GM19438 (cell line): ENCODE measurements around the gene TSPAN4.

ENCODE experiments used
- ATAC-seq: cut with Tn5 transposase; IDR thresholded peaks from one replicate; pipeline ENCODE4 v1.9.1; 2021; ENCODE audit warnings: low read depth; ENCODE audit not compliant: unreplicated experiment

TSPAN4 gene

DNA sequence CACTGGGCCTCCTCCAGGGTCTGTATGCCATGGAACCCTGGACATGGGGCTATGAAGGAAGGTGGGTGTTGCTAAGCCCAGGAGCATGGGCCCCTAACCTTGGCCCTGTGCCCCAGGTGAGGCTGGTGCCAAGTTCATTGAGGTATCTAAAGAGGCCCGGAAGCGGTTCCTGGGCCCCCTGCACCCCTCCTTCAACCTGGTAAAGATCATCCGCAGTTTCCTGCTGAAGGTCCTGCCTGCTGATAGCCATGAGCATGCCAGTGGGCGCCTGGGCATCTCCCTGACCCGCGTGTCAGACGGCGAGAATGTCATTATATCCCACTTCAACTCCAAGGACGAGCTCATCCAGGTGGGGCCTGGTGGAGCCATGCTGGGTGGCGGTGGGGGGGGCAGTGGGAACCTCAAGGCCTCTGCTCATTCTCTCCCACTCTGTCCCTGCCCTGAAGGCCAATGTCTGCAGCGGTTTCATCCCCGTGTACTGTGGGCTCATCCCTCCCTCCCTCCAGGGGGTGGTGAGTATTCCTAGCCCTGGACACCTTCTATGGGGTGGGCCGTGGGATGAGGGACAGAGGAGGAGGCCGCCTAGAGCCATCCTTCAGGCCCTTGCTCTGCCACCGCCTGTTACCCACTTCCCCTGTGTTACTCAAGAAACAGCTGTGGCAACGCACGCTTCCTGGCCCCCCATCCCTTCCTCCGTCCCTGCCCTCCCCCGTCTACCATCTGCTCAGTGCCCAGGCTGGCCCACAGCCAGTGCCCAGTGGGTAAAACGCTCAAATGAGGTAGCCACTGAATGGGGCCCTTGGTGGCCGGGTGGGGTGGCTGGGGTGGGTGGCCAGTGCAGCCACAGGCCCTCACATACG lies 20.9 kb upstream of the TSPAN4 start:
- ATAC-seq = no peak

DNA sequence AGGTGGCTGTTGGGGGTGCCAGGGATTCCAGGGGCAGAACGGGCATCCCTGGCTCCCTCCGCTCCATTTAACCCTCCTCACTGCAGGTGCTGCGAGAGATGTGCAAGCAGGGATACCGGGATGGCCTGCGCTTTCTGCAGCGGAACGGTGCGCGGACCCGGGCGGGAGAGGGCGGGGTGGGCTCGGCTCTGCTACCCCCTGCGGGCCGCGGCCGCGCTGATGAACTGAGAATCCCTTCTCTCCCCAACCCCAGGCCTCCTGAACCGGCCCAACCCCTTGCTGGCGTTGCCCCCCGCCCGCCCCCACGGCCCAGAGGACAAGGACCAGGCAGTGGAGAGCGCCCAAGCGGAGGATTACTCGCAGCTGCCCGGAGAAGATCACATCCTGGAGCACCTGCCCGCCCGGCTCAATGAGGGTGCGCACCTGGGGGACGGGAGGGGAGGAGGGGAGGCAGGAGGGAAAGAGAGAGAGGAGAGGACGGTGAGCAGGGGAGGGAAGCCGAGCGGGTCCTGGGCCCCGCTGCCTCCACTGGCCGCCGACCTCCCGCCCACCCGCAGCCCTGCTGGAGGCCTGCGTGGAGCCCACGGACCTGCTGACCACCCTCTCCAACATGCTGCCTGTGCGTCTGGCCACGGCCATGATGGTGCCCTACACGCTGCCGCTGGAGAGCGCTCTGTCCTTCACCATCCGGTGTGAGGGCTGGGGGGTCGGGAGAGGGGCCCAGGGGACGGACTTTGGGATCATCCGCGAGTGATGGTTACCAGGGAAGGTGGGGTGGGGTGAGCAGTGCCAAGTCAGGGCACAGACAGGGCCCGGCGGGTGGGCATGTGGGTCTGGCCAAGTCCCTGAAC lies 19.0 kb upstream of the TSPAN4 start:
- no peak for ATAC-seq

DNA sequence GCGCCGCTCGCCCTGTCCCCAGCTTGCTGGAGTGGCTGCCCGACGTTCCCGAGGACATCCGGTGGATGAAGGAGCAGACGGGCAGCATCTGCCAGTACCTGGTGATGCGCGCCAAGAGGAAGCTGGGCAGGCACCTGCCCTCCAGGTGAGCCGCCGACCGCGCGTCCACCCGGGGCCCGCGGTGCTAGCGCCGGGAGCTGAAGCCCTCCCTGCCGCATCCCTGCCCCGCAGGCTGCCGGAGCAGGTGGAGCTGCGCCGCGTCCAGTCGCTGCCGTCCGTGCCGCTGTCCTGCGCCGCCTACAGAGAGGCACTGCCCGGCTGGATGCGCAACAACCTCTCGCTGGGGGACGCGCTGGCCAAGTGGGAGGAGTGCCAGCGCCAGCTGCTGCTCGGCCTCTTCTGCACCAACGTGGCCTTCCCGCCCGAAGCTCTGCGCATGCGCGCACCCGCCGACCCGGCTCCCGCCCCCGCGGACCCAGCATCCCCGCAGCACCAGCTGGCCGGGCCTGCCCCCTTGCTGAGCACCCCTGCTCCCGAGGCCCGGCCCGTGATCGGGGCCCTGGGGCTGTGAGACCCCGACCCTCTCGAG lies 18.3 kb upstream of the TSPAN4 start:
- no peak for ATAC-seq

DNA sequence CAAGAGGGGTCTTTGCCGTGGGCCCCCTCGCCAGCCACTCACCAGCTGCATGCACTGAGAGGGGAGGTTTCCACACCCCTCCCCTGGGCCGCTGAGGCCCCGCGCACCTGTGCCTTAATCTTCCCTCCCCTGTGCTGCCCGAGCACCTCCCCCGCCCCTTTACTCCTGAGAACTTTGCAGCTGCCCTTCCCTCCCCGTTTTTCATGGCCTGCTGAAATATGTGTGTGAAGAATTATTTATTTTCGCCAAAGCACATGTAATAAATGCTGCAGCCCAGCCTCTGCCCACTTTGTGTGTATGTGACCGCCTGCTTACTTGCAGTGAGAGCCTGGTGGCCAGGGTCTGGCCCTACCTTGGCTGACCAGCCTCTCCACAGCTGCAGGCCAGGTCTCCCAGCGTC lies 17.7 kb upstream of the TSPAN4 start:
- ATAC-seq = no peak

DNA sequence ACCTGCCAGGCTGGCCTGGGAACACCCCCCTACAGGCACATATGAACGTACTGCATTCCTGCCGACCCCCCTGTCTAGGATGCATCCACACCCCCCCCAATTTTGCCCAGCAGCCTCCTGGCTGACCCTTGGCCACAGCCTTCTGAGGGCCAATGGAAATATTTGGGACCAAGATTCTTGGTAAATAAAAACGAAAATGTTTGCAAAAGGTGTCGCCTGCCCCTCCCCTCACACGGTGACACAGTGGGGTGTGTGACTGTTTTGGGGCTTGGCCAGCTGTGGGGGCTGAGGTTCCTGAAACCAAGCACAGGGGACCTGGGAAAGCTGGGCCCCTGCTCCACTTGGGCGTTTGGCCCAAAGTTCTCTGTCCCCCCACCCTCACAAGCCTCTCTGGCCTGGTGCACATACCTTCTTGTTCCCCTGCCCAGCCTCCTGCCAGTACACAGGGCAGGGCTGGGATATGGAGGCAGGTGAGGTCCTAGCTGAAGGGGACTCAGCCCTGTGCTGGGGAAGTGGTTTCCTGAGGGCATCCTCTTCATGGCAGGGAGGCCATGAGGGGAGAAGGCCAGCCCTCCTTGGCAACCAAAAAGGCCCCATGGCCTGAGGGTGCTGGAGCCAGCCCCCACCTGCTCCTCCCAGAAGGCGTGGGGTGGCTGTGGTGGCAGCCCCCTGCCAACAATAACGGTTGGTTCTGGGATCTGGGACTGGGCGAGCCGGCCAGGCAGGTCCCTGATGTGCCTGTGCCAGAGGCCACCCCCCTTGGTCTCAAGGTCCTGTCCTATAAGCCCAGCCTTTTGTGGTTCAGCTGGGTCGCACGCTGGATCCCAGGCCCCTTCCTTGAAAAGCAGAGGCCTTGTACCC lies 17.1 kb upstream of the TSPAN4 start:
- ATAC-seq = no peak

DNA sequence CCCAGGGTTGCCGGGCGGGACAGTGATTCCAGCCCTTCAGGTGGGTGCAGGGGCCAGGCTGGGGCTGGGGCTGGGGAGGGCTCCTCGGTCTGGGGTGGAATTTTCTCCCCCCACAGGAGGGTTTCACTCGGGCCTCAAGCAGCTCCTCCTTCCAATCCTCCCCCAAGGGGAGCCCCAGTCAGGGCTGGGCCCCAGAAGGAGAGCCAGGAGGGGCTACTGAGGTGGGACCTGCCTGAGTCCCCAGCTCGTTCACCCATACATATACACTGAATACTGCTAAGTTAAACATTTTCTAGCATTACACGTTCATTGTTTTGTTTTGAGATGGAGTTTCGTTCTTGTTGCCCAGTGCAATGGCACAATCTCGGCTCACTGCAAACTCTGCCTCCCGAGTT lies 16.4 kb upstream of the TSPAN4 start:
- no peak for ATAC-seq

DNA sequence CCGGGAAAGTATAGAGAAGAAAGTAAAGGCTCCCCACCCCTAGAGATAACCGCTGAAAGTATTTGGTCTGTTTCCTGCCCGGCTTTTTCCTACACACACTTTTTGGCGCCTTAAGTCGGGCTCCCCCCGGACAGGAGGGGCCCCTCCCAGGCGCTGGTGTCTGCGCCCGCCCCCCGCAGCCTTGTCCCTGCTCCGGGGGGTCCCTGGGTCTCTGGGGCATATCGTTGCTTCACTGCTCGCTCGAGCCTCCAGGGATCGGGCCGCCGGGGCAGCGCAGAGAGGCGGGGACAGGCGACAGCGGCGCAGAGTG lies 15.9 kb upstream of the TSPAN4 start:
- ATAC-seq = peak; percentile 1

DNA sequence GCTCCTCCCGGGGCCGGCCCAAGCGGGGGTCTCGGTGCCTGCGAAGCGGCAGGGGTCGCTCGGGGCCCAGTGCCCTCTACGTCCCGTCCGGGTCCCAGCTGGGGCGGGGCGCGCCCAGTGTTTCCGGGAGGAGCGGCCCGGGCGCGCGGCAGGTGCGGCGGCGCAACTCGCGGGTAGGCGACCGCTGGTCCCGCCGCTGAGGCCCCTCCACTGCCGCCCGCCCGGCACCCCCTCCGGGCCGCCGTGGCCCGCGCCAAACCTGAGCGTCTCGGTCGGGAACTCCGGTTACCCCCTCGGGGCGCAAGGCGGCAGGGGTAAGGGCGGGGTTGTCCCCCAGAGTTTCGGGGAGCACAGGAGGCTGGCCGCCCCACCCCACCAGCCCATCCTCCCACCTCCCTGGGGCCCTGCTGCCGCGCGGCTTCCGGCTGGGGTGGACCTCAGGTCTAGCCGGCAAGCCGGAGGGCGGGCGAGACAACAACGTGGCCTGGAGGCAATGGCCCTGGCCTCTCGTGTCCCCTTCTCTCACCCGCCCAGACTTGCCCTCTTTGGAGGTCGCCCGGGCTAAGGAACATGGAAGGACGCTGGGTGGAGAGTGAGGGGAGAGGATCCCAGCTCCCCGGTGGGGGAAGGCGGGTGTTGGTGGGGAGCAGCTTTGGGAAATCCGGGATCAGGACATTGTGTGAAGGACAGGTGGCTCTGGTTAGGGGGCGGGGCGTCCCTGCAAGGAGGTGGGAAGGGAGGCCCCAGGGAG lies 15.3 kb upstream of the TSPAN4 start:
- peak; percentile 43 for ATAC-seq

DNA sequence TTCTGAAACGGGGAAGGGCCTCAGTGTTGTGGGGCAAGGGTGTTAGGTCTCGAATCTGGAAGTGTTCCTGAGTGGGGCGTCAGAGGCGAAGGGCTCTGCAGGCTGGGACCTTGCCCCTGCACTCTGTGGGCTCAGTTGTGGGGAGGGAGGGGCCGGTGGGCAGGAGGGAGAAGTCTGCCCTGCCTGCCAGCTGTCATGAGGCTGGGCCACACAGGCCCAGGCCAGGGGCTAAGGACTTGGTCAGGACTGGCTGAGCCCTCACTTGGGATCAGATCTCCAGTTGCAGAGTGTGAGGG lies 14.8 kb upstream of the TSPAN4 start, which contains the start of gene CRACR2B:
Gene CRACR2B (plus strand): TSS at position 23 of the 296 bp plus-strand sequence. CDS start 689 bp downstream, outside the sequence.
- ATAC-seq = no peak

DNA sequence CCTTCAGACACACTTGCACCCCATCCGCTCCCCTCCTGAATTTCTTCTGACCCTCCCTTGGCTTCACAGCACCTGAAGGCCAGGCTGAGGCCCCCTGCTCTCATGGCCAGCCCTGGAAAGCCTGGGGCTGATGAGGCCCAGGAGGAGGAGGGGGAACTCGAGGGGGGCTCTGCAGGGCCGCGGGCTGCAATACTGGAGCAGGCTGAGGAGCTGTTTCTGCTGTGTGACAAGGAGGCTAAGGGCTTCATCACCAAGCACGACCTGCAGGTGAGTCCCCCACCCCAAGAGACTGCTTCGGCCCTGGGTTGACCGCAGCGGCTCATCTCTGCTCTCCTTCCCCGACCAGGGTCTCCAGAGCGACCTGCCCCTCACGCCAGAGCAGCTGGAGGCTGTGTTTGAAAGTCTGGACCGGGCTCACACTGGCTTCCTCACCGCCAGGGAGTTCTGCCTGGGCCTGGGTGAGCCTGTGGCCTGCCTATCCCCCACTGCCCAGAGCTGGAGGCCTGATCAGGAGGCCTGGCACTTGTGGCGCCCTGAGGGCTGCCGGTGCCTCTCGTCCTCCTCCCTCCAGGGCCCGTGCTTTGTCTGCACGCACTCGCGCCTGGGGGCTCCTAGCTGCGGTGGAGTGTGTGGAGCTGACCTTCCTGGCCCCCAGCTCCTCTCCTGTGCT lies 14.0 kb upstream of the TSPAN4 start:
- ATAC-seq = no peak

DNA sequence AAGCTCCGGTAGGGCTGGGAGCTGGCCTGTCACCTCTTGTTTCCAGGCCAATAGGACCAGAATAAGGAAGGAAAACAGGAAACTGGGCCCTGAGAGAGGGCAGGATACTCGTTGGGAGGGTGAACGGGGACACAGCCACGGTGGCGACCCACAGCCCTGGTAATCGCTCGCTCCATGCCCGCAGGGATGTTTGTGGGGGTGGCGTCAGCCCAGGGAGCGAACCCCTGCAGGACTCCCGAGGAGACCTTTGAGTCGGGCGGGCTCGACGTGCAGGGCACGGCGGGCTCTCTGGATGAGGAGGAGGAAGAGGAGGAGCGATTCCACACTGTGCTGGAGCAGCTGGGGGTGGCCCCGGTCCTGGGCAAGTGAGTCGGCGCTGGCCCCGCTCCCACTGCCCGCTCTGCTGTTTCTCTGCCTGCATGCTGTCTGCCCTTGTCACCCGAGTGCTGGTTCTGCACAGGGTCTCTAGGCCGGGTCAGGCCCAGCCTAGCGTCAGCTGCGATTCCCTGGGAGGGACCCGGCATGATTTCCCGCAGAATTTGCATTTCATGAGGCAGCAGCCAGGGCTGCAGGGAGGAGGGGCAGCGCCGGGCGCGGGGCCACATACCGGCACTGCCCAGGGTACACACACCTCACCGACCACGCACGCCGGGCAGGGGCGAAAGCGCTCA lies 13.3 kb upstream of the TSPAN4 start:
- ATAC-seq = no peak

DNA sequence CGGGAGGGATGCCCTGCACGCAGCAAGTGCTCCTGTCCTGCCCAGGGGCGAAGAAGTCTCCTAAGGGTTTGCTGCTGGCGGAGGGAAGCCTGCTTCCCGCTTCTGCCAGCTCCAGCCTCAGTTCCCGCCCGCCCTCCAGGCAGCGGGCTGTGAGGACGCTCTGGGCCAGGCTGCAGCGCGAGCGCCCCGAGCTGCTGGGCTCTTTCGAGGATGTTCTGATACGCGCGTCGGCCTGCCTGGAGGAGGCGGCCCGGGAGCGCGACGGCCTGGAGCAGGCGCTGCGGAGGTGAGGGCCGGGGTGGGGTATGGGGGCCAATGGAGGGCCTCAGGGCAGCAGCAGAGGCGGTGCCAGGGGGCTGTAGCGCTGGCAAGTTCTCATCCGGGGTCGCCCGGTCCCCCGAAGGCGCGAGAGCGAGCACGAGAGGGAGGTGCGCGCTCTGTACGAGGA lies 12.8 kb upstream of the TSPAN4 start:
- no peak for ATAC-seq

DNA sequence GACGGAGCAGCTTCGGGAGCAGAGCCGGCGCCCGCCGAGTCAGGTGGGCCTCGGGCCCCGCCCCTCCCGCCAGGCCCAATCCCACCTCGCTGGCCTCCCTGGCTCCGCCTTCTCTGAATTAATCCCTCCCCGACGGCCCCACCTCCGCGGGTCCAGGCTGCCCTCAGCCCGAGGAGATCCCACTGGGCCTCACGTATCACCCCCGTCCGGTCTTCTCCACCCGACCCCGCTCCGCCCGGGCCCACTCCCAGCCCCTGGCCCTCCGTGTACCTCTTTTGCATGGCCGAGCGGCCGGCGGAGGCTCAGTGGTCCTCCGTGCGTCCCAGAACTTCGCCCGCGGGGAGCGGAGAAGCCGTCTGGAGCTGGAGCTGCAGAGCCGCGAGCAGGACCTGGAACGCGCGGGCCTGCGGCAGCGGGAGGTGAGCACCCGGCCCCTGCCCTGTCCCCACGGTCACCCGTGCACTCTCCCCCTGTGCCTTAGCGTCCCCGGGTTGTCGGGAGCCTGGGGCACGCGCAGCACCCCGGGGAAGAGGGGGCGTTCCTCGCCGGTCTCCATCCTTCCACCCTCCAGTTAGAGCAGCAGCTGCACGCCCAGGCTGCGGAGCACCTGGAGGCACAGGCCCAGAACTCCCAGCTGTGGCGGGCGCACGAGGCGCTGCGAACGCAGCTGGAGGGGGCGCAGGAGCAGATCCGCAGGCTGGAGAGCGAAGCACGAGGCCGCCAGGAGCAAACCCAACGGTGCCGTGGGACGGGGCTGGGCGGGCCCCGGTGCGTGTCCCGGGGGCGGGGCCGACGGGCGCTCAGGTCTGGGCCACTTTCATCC lies 12.1 kb upstream of the TSPAN4 start:
- peak; percentile 32 for ATAC-seq

DNA sequence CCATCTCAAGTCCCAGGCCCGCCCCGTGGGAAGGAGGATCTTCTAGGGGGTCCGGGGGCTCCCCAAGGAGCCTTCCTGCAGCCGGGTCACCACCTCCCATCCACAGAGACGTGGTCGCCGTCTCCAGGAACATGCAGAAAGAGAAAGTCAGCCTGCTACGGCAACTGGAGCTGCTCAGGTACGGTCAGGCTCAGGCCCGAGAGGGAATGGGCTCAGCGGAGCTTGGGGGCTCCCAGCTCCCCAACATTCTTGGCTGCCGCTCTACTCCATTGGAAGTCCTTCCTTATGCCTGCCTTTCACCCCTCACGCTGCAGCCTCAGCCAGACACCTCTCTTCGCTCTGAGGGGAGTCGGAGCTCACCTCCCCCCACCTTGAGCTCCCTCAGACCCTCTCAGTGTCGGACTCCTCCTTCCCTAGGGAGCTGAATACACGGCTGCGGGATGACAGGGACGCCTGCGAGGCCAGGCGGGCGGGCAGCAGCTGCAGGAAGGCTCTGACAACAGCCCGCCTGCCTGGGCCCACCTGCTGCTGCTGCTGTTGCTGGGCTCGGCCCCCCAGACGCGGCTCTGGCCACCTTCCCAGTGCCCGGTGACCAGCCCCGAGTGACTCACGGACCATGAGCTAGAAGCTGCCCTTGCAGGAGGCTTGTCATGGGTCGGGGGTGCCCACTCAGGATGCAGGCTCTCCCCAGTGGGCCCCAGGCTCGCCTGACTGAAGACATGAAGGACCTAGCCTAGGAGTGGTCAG lies 11.4 kb upstream of the TSPAN4 start:
- no peak for ATAC-seq

DNA sequence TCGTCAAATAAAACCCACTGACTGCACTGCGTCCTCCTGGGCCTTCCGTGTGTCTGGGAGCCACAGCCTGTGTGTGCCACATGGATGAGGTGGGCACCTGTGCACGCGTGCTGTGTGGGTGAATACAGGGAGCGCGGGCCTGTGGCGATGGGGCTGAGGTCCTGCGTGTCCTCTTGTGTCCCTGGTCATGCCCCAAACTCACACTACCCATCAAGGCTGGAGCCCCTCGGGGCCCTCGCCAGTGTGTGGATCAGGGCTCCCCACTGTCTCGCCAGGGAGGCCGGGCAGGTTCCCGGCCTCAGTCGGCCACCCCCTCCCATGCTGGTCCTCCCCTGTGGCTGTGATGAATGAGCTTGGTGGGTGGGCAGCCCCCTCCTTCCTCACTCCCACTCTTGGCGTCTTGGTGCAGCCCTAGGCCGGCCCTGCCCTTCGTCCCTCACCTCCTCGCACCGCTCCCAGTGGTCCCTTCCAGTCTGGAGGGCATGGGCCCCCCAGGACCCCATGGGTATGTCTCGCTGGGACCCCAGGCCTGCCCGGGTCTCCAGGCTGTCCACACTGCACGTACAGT lies 10.6 kb upstream of the TSPAN4 start:
- ATAC-seq = no peak

DNA sequence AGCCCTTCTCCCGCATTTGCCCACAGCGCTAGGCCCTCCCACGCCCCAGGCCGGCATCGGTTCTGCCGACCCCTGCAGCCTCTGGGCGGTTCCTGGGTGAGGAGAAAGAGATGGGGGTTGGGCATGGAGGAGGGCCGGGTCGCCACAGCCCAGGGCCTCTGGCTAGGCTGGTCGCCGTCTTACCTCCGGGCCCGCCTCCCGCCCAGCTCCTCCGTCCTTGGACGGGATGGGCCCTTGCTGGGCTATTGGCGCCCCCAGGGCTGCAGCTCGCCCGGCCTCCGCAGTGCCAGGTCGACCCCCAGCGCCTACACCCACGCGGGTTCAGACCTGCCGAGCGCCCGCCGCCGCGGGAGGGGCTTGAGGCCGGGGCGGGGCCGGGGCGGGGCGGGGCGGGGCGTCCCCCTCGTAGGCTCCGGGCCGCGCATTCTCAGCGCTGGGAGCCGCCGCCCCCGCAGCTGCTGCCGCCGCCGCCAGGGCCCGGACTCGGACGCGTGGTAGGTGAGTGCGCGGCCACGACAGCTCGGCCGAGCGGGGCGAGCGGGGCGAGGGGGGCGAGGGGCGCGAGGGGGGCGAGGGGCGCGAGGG lies 10.0 kb upstream of the TSPAN4 start, which contains the start of gene CD151:
Gene CD151 (plus strand): TSS at position 424 of the 585 bp plus-strand sequence. CDS start 3,118 bp downstream, outside the sequence.
- peak; percentile 37 for ATAC-seq
